WERI-Rb-1 (cell line): ENCODE results near the gene ZBTB8B.
A peak's percentile ranks its signal among the peaks of the same experiment; 100 is the strongest.
"Not testable (repeated sequence)": the region's sequence is repeated elsewhere in the genome, so short reads cannot be mapped to it uniquely, and the experiment has no call there.

Experiments
- DNase-seq: peaks from one replicate; pipeline ENCODE4 v3.0.0-alpha.2; 2020
- H3K27ac ChIP-seq: fragments of 250-450 bp; sonication (Bioruptor Pico); 2 replicates; pipeline ENCODE4 v1.5.1; 2020; ENCODE audit warnings: mild to moderate bottlenecking, moderate library complexity
- H3K27me3 ChIP-seq: fragments of 250-450 bp; sonication (Bioruptor Pico); 2 replicates; pipeline ENCODE4 v1.5.1; 2021; ENCODE audit warnings: mild to moderate bottlenecking, low read depth, moderate library complexity; ENCODE audit not compliant: insufficient read depth, severe bottlenecking
- H3K36me3 ChIP-seq: fragments of 250-450 bp; sonication (Bioruptor Pico); 2 replicates; pipeline ENCODE4 v1.5.1; 2020; ENCODE audit warnings: mild to moderate bottlenecking, moderate library complexity
- H3K4me3 ChIP-seq: 2 replicates; pipeline ENCODE4 v1.5.1; 2011; ENCODE audit warnings: low read depth, mild to moderate bottlenecking, control low read depth, low read length
- H3K9me3 ChIP-seq: fragments of 250-450 bp; sonication (Bioruptor Pico); 2 replicates; pipeline ENCODE4 v1.5.1; 2021; ENCODE audit warnings: mild to moderate bottlenecking, moderate library complexity; ENCODE audit not compliant: severe bottlenecking
- TF ChIP-seq, protein P1 (sequence below): IDR thresholded peaks from 2 replicates; pipeline ENCODE4 v1.5.1; 2011; ENCODE audit warnings: low read depth, mild to moderate bottlenecking, control low read depth, inconsistent platforms, low read length

Gene ZBTB8B

DNA sequence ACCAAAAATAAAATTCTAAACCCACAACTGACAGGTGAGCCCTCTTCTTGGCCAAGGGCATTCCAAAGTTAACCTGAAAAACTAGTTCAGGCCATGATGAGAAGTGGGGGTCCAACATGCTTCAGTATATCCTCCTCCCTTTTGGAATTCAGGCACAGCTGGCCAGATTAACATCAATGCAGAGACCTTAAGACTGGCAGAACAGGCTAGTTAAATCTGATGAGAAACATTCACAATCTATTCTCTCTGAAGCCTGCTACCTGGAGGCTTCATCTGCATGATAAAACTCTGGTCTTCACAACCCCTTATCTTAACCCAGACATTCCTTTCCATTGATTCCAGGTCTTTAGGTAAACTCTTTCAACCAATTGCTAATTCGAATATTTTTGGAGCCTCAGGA lies 26.7 kb upstream of the ZBTB8B start:
- TF ChIP-seq, protein P1, sequence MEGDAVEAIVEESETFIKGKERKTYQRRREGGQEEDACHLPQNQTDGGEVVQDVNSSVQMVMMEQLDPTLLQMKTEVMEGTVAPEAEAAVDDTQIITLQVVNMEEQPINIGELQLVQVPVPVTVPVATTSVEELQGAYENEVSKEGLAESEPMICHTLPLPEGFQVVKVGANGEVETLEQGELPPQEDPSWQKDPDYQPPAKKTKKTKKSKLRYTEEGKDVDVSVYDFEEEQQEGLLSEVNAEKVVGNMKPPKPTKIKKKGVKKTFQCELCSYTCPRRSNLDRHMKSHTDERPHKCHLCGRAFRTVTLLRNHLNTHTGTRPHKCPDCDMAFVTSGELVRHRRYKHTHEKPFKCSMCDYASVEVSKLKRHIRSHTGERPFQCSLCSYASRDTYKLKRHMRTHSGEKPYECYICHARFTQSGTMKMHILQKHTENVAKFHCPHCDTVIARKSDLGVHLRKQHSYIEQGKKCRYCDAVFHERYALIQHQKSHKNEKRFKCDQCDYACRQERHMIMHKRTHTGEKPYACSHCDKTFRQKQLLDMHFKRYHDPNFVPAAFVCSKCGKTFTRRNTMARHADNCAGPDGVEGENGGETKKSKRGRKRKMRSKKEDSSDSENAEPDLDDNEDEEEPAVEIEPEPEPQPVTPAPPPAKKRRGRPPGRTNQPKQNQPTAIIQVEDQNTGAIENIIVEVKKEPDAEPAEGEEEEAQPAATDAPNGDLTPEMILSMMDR: no peak
- no peaks in the 10 kb centered on the region for H3K36me3 ChIP-seq
- H3K4me3 ChIP-seq: no peak overlapping the region
- no peaks in the 10 kb centered on the region for H3K9me3 ChIP-seq
- H3K27me3 ChIP-seq: no peaks in the 10 kb centered on the region
- no peak overlapping the region for H3K27ac ChIP-seq
- no peak for DNase-seq

DNA sequence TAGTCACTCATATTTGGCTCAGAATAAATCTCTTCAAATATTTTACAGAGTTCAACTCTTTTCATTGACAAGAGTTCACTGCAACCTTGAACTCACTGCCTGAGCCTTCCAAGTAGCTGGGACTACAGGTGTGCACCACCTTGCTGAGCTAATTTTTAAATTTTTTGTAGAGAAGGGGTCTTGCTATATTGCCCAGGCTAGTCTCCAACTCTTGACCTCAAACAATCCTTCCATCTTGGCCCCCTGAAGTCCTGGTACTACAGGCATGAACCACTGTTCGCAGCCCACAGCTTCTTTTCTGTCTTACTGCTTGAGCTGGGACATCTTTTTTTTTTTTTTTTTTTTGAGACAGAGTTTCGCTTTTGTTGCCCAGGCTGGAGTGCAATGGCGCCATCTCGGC lies 26.1 kb upstream of the ZBTB8B start:
- not testable (repeated sequence) for H3K27me3 ChIP-seq, H3K27ac ChIP-seq, H3K9me3 ChIP-seq, DNase-seq, H3K36me3 ChIP-seq, H3K4me3 ChIP-seq

- not testable (repeated sequence) for H3K9me3 ChIP-seq, DNase-seq, H3K27ac ChIP-seq, H3K27me3 ChIP-seq, H3K36me3 ChIP-seq, H3K4me3 ChIP-seq
Observed at GRCh38 chr1:32441467-32441866, 23.4 kb upstream of the ZBTB8B start.

DNA sequence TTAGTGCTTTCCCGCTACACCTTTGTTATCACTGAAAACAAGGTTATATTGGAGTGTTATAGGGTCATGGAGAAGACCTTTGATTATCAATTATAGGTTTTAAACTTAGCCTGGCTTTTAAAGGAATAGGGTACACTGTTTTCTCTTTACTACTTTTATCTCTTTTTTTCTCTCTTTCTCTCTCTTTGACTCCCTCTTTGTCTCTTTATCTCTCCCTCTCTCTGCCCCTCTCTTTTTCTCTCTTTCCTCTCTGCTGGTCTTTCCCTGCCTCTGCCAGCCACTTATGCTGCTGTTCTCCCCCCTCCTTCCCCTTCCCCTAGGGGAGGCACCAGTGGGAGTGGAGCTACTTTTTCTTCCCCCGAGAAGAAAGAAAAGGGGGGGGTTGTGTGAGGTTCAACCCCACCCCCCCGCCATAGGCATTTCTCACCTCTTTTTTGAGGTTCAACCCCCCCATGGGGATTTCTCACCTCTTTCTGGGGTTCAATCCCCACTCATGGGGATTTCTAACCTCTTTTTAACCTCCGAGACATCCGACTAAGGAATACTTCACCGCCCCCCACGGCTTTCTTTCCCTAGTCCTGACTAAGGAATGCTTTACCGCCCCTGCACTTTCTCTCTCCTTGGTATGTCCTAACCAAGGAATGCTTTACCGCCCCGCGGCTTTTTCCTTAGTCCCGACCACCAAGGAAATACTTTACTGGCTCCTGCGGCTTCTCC lies 17.2 kb upstream of the ZBTB8B start:
- Histone ChIP-seq H3K36me3 (no peaks in the 10 kb centered on the region), H3K27me3 (no peaks in the 10 kb centered on the region), H3K9me3 (peaks cover 12% of the 10 kb centered on the region), H3K4me3 (no peak overlapping the region), H3K27ac (no peak overlapping the region)
- TF ChIP-seq, protein P1: no peak
- DNase-seq: no peak

DNA sequence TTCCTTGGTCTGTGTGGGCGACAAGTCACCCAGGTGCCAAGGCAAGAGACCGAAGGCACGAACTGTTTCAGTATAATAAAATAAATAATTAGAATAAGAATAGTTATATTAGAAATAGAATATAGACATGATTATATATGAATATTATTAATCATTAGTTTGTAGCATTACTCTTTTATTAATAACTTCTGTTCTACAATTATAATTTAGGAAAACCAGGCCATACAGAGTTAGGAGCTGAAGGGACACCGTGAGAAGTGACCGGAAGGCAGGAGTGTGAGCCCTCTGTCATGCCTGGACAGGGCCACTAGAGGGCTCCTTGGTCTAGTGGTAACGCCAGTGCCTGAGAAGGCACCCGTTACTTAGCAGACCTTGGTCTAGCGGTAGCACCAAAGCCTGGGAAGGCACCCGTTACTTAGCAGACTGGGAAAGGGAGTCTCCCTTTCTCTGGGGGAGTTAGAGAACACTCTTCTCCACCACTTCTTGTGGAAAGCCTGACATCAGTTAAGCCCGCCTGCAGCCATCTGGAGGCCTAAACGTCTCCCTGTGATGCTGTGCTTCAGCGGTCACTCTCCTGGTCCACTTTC lies 16.6 kb upstream of the ZBTB8B start:
- peak; percentile 82 for DNase-seq
- TF ChIP-seq, protein P1: peak; percentile 84
- H3K4me3 ChIP-seq, H3K27ac ChIP-seq, H3K27me3 ChIP-seq, H3K36me3 ChIP-seq: not testable (repeated sequence)
- H3K9me3 ChIP-seq: peaks cover 12% of the 10 kb centered on the region

GRCh38 chr1:32448773-32449456 lies 16.0 kb upstream of the ZBTB8B start:
- TF ChIP-seq, protein P1: peak; percentile 48; the same call in 1 of the 2 replicates
- no peak overlapping the region for H3K27ac ChIP-seq
- H3K27me3 ChIP-seq: no peaks in the 10 kb centered on the region
- H3K36me3 ChIP-seq: no peaks in the 10 kb centered on the region
- peak; percentile 77 for DNase-seq
- peaks cover 12% of the 10 kb centered on the region for H3K9me3 ChIP-seq
- no peak overlapping the region for H3K4me3 ChIP-seq

GRCh38 chr1:32449457-32449831 lies 15.4 kb upstream of the ZBTB8B start:
- peaks cover 12% of the 10 kb centered on the region for H3K9me3 ChIP-seq
- H3K4me3 ChIP-seq, H3K27ac ChIP-seq, DNase-seq, H3K27me3 ChIP-seq, H3K36me3 ChIP-seq: not testable (repeated sequence)
